H9 (cell line): Measurements from ENCODE around the gene TBC1D3D. TPM values are rescaled to one million over a fixed set of nuclear protein-coding genes. Genes with fewer than 3 reads are reported as not detected.
"Not testable (repeated sequence)": the region's sequence is repeated elsewhere in the genome, so short reads cannot be mapped to it uniquely, and the experiment has no call there.

ENCODE experiments used
- DNase-seq: peaks from one replicate; pipeline ENCODE4 v3.0.0-alpha.2; 2017
- H2AFZ ChIP-seq: one replicate; pipeline ENCODE4 v1.6.1; 2013; ENCODE audit warnings: mild to moderate bottlenecking, low read length, control low read depth, moderate library complexity
- H2AK5ac ChIP-seq: 2 replicates; pipeline ENCODE4 v1.6.1; 2013; ENCODE audit warnings: low read length, control low read depth, mixed read lengths; ENCODE audit not compliant: insufficient read length
- H2BK120ac ChIP-seq: one replicate; pipeline ENCODE4 v1.6.1; 2013; ENCODE audit warnings: low read depth, mild to moderate bottlenecking, low read length, control low read depth, inconsistent platforms; ENCODE audit not compliant: poor library complexity, severe bottlenecking
- H2BK12ac ChIP-seq: 2 replicates; pipeline ENCODE4 v1.6.1; 2013; ENCODE audit warnings: low read length, control low read depth, mixed read lengths, low read depth; ENCODE audit not compliant: insufficient read length
- H2BK15ac ChIP-seq: 2 replicates; pipeline ENCODE4 v1.6.1; 2013; ENCODE audit warnings: low read depth, low read length, control low read depth
- H2BK20ac ChIP-seq: one replicate; pipeline ENCODE4 v1.6.1; 2013; ENCODE audit warnings: low read depth, mild to moderate bottlenecking, low read length, control low read depth, inconsistent platforms; ENCODE audit not compliant: poor library complexity, severe bottlenecking
- H2BK5ac ChIP-seq: 2 replicates; pipeline ENCODE4 v1.6.1; 2013; ENCODE audit warnings: low read length, control low read depth, mixed read lengths; ENCODE audit not compliant: insufficient read length
- H3K14ac ChIP-seq: 2 replicates; pipeline ENCODE4 v1.6.1; 2013; ENCODE audit warnings: low read length, control low read depth; ENCODE audit not compliant: insufficient read depth
- H3K18ac ChIP-seq: 2 replicates; pipeline ENCODE4 v1.6.1; 2013; ENCODE audit warnings: low read depth, mild to moderate bottlenecking, mixed read lengths, low read length, control low read depth; ENCODE audit not compliant: insufficient read length
- H3K23ac ChIP-seq: 2 replicates; pipeline ENCODE4 v1.6.1; 2013; ENCODE audit warnings: low read length, control low read depth, mixed read lengths, low read depth; ENCODE audit not compliant: insufficient read length
- H3K23me2 ChIP-seq: 2 replicates; pipeline ENCODE4 v1.6.1; 2013; ENCODE audit warnings: low read depth, mild to moderate bottlenecking, mixed read lengths, low read length, control low read depth; ENCODE audit not compliant: insufficient read length, poor library complexity, severe bottlenecking
- H3K27ac ChIP-seq: 2 replicates; pipeline ENCODE4 v1.5.1; 2013; ENCODE audit warnings: low read length, control low read depth, mixed read lengths, low read depth; ENCODE audit not compliant: insufficient read length
- H3K27me3 ChIP-seq: 2 replicates; pipeline ENCODE4 v1.6.1; 2013; ENCODE audit warnings: low read length, control low read depth, inconsistent platforms; ENCODE audit not compliant: insufficient read depth
- H3K4ac ChIP-seq: 2 replicates; pipeline ENCODE4 v1.6.1; 2013; ENCODE audit warnings: low read depth, mild to moderate bottlenecking, control low read depth, inconsistent platforms, low read length, moderate library complexity
- H3K4me1 ChIP-seq: 2 replicates; pipeline ENCODE4 v1.6.1; 2013; ENCODE audit warnings: low read length, control low read depth, inconsistent platforms; ENCODE audit not compliant: insufficient read depth
- H3K4me2 ChIP-seq: 2 replicates; pipeline ENCODE4 v1.6.1; 2013; ENCODE audit warnings: low read length, control low read depth, mixed read lengths; ENCODE audit not compliant: insufficient read length, insufficient read depth
- H3K56ac ChIP-seq: 2 replicates; pipeline ENCODE4 v1.6.1; 2013; ENCODE audit warnings: low read depth, mild to moderate bottlenecking, mixed read lengths, low read length, control low read depth; ENCODE audit not compliant: insufficient read length
- H3K79me1 ChIP-seq: 2 replicates; pipeline ENCODE4 v1.6.1; 2013; ENCODE audit warnings: low read depth, mild to moderate bottlenecking, moderate library complexity, low read length, control low read depth, inconsistent platforms; ENCODE audit not compliant: insufficient read depth, poor library complexity, severe bottlenecking
- H3K79me2 ChIP-seq: 2 replicates; pipeline ENCODE4 v1.6.1; 2013; ENCODE audit warnings: low read length, control low read depth, inconsistent platforms; ENCODE audit not compliant: insufficient read depth
- H3K9ac ChIP-seq: 2 replicates; pipeline ENCODE4 v1.6.1; 2013; ENCODE audit warnings: low read length, control low read depth, mixed read lengths; ENCODE audit not compliant: insufficient read length; ENCODE audit errors: extremely low read depth
- H3K9me3 ChIP-seq: one replicate; pipeline ENCODE4 v1.6.1; 2013; ENCODE audit warnings: low read depth, low read length, inconsistent platforms; ENCODE audit not compliant: control insufficient read depth
- H3T11ph ChIP-seq: one replicate; pipeline ENCODE4 v1.6.1; 2013; ENCODE audit warnings: mild to moderate bottlenecking, low read length, control low read depth, inconsistent platforms
- H4K20me1 ChIP-seq: one replicate; pipeline ENCODE4 v1.6.1; 2013; ENCODE audit not compliant: control insufficient read depth, insufficient read length, insufficient read depth
- H4K5ac ChIP-seq: 2 replicates; pipeline ENCODE4 v1.6.1; 2013; ENCODE audit warnings: low read depth, mild to moderate bottlenecking, mixed read lengths, low read length, control low read depth; ENCODE audit not compliant: insufficient read length
- H4K8ac ChIP-seq: replicated peaks from 2 replicates; pipeline ENCODE4 v1.6.1; 2013; ENCODE audit warnings: low read length, control low read depth, mixed read lengths, low read depth; ENCODE audit not compliant: insufficient read length
- H4K91ac ChIP-seq: 2 replicates; pipeline ENCODE4 v1.6.1; 2013; ENCODE audit warnings: low read depth, mild to moderate bottlenecking, moderate library complexity, mixed read lengths, low read length, control low read depth; ENCODE audit not compliant: insufficient read length
- H3K27ac Mint-ChIP-seq, 3 experiments: 2 replicates in 2 of 3; 3 replicates in 1 of 3; pipeline ENCODE4 v1.8.0; 2020 to 2021; ENCODE audit warnings: mixed read lengths in 3 of 3, mild to moderate bottlenecking in 1 of 3, moderate library complexity in 1 of 3
- H3K27me3 Mint-ChIP-seq: 2 replicates; pipeline ENCODE4 v1.8.0; 2021; ENCODE audit warnings: low read depth, mild to moderate bottlenecking, moderate library complexity, mixed read lengths
- H3K36me3 Mint-ChIP-seq, 3 experiments: 2 replicates in 2 of 3; 3 replicates in 1 of 3; pipeline ENCODE4 v1.8.0; 2020 to 2021; ENCODE audit warnings: low read depth in 3 of 3, mixed read lengths in 3 of 3; ENCODE audit not compliant: insufficient read depth in 1 of 3
- H3K4me1 Mint-ChIP-seq, 2 experiments: 2 replicates each; pipeline ENCODE4 v1.8.0; 2020; ENCODE audit warnings: mixed read lengths in 2 of 2
- H3K4me3 Mint-ChIP-seq, 2 experiments: 2 replicates in 1 of 2; 3 replicates in 1 of 2; pipeline ENCODE4 v1.8.0; 2020 to 2021; ENCODE audit warnings: mild to moderate bottlenecking in 2 of 2, mixed read lengths in 2 of 2, moderate library complexity in 1 of 2
- H3K9me3 Mint-ChIP-seq, 2 experiments: 2 replicates in 1 of 2; 3 replicates in 1 of 2; pipeline ENCODE4 v1.8.0; 2020; ENCODE audit warnings: mild to moderate bottlenecking in 2 of 2, mixed read lengths in 2 of 2, moderate library complexity in 1 of 2
- WGBS: extraction: QIAGEN DNeasy Blood & Tissue Kit; methylation state at CpG from one replicate; pipeline ENCODE4 v1.1.7; 2013; ENCODE audit warnings: missing lambda C conversion rate, low lambda C conversion rate, mixed read lengths; ENCODE audit not compliant: insufficient read length; ENCODE audit errors: extremely low coverage; 5-methylcytosine and 5-hydroxymethylcytosine counted together
- long read RNA-seq: library from polyadenylated mRNA; unstranded; transcript quantifications from one replicate; pipeline ENCODE4 v2.0.0, GENCODE V29; 2020
- total RNA-seq: library from RNA; stranded (reverse); gene quantifications from 2 replicates; pipeline ENCODE4 v1.2.1, GENCODE V29; 2021

The TBC1D3D gene
- 0.29 and 0.50 TPM in 2 replicates for total RNA-seq
- long read RNA-seq: 0 reads

DNA sequence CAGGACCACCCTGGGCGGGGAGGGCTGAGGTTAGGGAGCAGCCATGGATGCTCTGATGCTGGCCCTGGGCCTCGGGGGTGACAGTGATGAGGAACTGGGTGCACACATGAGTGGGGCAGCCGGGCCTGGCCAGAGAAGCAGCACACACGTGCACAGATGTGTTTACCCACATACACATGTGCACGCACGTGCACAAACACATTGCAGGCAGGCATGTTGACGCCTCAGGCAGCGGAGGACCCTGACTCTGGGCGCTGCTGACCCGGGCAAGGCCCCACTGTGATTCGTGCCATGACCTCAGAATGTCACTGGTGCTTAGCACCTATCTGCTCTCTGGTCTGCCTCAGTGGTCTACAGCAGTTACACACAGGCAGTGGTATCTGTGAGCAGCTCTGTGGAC, at the start of gene TBC1D3D:
Gene TBC1D3D (plus strand): TSS at position 301 of the 400 bp plus-strand sequence. CDS start 1,585 bp downstream, outside the sequence.
- H2BK120ac ChIP-seq, DNase-seq, H2BK20ac ChIP-seq, H3K14ac ChIP-seq, H3K18ac ChIP-seq, H3K9ac ChIP-seq, H2BK5ac ChIP-seq, H3K23me2 ChIP-seq, H3K27me3 Mint-ChIP-seq, H3K4me2 ChIP-seq, H3K23ac ChIP-seq, H3K79me1 ChIP-seq, H4K5ac ChIP-seq, H3K4ac ChIP-seq, H3K79me2 ChIP-seq, H3T11ph ChIP-seq, H2BK15ac ChIP-seq, H3K27me3 ChIP-seq, H3K56ac ChIP-seq, H3K9me3 Mint-ChIP-seq, H3K27ac ChIP-seq, H4K91ac ChIP-seq, H2AFZ ChIP-seq, H4K8ac ChIP-seq, H3K4me1 Mint-ChIP-seq, H2BK12ac ChIP-seq, H4K20me1 ChIP-seq, H3K4me3 Mint-ChIP-seq, H2AK5ac ChIP-seq, H3K4me1 ChIP-seq, H3K36me3 Mint-ChIP-seq, H3K27ac Mint-ChIP-seq, H3K9me3 ChIP-seq: not testable (repeated sequence)
- WGBS: no CpG with 5 or more reads among the region's 11 CpGs

DNA sequence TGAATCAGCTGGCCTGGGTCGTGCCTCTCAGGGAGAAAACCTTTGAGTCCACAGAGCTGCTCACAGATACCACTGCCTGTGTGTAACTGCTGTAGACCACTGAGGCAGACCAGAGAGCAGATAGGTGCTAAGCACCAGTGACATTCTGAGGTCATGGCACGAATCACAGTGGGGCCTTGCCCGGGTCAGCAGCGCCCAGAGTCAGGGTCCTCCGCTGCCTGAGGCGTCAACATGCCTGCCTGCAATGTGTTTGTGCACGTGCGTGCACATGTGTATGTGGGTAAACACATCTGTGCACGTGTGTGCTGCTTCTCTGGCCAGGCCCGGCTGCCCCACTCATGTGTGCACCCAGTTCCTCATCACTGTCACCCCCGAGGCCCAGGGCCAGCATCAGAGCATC, 14.8 kb upstream of the TBC1D3D start, which contains the start of gene TBC1D3L:
Gene TBC1D3L (minus strand): TSS at position 101 of the 400 bp plus-strand sequence. CDS start 1,540 bp downstream, outside the sequence.
- not testable (repeated sequence) for H3K27me3 ChIP-seq, H4K20me1 ChIP-seq, H2BK20ac ChIP-seq, H4K5ac ChIP-seq, H3T11ph ChIP-seq, H2BK120ac ChIP-seq, H2AFZ ChIP-seq, H3K14ac ChIP-seq, H3K27me3 Mint-ChIP-seq, H4K8ac ChIP-seq, H2BK5ac ChIP-seq, H3K27ac ChIP-seq, H4K91ac ChIP-seq, H3K4me2 ChIP-seq, H3K56ac ChIP-seq, H2AK5ac ChIP-seq, H3K36me3 Mint-ChIP-seq, H2BK15ac ChIP-seq, H3K79me1 ChIP-seq, H3K18ac ChIP-seq, H3K23ac ChIP-seq, H3K27ac Mint-ChIP-seq, H3K4me3 Mint-ChIP-seq, H3K4ac ChIP-seq, H3K9me3 ChIP-seq, H3K4me1 Mint-ChIP-seq, H3K79me2 ChIP-seq, H3K9me3 Mint-ChIP-seq, H3K4me1 ChIP-seq, H3K23me2 ChIP-seq, DNase-seq, H3K9ac ChIP-seq, H2BK12ac ChIP-seq
- WGBS: no CpG with 5 or more reads among the region's 11 CpGs
